Suppressor macrophage (primary cell): ENCODE data around the gene ZFAND4.
"Not testable (repeated sequence)": the region's sequence is repeated elsewhere in the genome, so short reads cannot be mapped to it uniquely, and the experiment has no call there.

Source experiments
- DNase-seq, 4 experiments: peaks; one replicate each; pipeline ENCODE4 v3.0.0-alpha.2; 2020 to 2022
- total RNA-seq, 17 experiments: gene quantifications; one replicate each; lab custom pipeline; 2026; ENCODE audit warnings: mixed read lengths in 6 of 17, inconsistent platforms in 3 of 17; lab: John Stamatoyannopoulos, UW

ZFAND4 gene
- 2.0 to 8.6 (median 4.7) reads per million in 17 experiments for total RNA-seq

DNA sequence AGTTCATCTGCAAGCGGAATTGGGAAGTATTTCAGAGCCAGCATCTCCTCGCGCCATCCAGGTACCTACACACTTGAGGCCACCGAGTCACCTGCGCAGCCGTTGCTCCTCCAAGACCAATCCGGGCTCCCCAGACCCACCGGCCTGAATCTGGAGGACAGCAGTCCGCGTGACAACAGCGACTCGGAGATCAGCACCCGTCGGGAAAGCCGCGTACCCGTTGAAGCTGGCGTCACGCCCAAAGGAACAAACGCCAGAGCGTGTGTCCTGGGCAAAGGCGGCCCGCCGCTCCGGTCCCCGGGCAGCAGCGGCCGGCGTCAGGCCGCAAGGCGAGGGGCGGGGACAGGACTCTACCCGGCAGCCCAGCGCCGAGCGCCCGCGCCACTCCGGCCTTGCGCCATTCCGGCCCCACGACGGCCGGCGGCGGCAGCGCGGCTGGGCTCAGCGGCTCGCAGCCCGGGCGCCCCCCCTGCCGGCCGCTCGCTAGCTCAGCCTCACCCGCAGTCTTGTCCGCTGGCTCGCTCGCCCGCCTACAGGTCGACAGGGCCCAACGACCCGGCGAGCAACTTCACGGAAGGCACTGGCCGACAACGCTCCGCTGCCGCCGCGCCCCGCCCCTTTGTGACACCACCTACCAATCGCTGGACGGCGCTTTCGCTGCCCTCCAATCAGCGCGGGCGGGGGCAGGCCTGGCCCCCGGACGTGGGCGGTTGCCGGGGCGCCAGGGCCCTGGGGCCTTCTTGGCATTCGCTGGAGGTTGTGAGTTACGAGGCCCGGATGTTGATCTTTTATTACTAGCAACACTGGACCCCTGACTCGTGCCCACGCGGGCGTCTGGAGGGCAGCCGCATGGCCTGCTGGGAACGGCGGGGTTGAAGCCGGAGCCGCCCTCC is at the start of gene ZFAND4:
TSS of gene ZFAND4 (minus strand) at position 592 of the 893 bp plus-strand sequence. CDS start 9,047 bp downstream, outside the sequence.
- DNase-seq: peak; percentile 96 to 98 (median 98)

DNA sequence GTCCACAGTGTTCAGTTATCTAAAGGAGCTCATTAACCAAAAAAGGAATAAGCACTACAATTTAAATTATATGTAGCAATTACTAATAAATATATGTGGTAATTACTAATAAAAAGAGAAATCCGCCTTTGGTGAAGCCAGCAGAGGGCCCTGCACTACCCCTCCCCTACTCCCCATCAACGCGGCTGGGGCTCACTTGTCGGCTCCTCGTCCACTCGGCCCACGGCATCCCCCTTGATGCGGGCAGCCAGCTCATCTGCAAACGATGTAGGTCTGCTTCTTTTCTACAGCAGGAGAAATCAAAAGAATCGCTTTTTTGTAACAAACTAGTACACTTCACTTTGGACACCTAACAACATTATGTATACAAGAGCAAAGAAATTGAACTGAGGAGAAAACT is 48.9 kb upstream of the ZFAND4 start:
- DNase-seq: not testable (repeated sequence)

DNA sequence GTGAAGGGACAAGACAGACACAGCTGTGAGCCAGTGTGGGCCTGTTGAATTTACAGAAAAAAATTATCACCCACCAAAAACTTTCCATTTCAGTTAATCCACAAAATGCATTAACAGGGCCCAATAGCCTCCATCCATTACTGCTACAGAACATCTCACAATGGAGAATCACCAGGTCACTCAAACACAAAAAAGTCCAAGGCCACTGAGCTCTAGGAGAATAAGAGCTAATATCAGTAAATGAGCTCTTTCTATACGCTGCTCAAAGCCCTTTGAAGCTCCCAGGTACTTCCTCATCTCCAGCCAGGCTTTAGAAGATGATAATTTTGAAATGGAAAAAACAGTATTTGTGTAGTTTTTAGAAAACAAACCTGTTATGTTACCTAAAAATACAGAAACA is 45.1 kb upstream of the ZFAND4 start:
- not testable (repeated sequence) for DNase-seq

DNA sequence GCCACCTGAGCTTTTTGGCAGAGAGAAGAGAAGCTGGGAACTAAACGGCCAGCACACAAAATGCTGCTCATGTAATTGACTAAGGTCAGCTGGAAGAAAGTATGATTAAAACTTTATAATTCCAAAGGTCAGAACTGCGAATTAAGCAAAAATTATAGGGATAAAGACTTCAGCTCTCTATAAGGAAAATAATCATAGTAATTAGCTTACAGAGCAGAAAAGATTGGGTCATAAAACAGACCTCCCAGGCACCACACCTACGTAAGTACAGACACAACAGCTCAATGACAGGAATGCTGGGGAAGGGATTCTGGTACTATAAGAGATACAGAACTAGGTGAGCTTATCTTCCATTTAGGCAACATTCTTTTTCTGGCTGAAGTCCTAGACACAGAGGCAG is 44.5 kb upstream of the ZFAND4 start:
- DNase-seq: not testable (repeated sequence)

DNA sequence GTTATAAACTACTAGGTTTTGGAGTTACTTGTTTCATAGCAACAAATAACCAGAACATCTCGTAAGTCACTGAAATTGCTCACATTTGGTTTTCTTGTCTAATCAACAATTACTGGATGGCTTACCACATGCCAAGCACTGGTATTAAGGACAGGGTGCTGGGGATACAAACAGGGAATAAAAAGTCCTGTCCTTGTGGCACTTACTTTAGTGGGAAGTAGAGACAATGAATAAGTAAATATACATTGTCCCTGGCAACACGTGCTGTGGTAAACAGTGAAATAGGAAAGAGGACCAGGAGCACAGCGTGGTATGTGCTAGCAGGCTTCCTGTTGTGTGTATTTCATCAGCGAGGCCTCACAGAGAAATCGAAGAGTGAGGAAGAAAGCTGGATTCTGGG is 38.7 kb upstream of the ZFAND4 start:
- DNase-seq: peak in 3 of 4 experiments; percentile 16 to 30 (median 24)

DNA sequence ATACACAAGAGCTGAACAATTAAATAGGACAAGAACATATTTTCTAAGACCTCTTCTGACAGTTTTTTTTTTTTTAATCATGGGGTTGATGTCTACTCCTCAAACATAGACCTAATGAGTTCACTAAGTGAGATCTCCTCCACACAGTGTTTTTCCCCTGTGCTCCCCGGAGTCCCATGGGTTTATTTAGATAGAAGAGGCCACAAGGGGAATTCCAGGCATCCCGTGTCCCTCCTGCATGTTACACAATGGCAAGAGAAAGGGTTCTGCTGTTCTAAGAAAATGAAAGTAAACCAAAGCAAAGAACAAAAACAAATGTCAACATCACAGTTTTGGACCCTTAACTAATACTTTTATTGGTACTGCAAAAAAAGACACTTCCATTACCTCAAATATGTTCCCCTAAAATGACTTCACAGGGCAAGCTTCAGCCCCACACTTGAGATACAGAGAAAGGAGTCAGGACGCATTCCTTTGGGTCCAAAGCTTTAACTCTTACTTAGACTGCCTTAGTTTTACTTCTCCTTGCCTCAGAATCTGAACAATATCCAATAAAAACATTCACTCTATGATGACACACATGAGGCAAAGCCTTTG is 37.7 kb upstream of the ZFAND4 start:
- peak in 3 of 4 experiments; percentile 11 to 23 (median 14) for DNase-seq

GRCh38 chr10:45678467-45678866 is 5.9 kb upstream of the ZFAND4 start:
- DNase-seq: not testable (repeated sequence)

GRCh38 chr10:45675388-45675787 is 2.8 kb upstream of the ZFAND4 start:
- DNase-seq: no peak

GRCh38 chr10:45673074-45673648 is 589 bp upstream of the ZFAND4 start:
- DNase-seq: peak in 1 of 4 experiments; percentile 2

DNA sequence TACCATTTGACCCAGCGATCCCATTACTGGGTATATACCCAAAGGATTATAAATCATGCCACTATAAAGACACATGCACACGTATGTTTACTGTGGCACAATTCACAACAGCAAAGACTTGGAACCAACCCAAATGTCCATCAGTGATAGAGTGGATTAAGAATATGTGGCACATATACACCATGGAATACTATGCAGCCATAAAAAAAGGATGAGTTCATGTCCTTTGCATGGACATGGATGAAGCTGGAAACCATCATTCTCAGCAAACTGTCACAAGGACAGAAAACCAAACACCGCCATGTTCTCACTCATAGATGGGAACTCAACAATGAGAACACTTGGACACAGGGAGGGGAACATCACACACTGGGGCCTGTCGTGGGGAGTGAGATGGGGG is 1.3 kb downstream of the ZFAND4 start:
- DNase-seq: not testable (repeated sequence)

DNA sequence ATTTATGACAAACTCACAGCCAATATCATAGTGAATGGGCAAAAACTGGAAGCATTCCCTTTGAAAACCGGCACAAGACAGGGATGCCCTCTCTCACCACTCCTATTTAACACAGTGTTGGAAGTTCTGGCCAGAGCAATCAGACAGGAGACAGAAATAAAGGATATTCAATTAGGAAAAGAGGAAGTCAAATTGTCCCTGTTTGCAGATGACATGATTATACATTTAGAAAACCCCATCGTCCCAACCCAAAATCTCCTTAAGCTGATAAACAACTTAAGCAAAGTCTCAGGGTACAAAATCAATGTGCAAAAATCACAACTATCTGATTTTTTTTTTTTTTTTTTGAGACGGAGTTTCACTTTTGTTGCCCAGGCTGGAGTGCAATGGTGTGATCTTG is 2.7 kb downstream of the ZFAND4 start:
- not testable (repeated sequence) for DNase-seq

DNA sequence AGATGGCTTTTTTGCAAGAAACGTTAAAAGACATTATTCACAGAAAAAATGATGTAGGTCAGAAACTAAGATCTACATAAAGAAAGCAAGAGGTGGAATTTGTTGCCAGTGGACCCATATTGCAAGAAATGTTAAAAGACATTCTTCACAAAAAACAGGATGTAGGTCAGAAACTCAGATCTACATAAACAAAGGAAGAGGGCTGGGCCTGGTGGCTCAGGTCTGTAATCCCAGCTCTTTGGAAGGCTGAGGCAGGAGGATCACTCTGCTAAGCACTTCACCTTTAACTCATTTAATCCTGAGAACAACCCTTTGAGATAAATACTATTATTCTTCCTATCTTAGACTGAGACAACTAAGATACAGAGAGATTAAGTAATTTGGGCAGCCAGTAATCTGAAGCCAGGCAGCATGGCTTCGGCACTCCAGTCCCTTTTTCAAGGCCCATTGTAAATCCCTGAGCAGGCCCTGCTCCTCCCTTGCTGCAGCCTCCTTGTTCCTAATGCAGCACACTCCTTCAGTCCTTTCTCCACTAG is 11.6 kb downstream of the ZFAND4 start:
- no peak for DNase-seq

DNA sequence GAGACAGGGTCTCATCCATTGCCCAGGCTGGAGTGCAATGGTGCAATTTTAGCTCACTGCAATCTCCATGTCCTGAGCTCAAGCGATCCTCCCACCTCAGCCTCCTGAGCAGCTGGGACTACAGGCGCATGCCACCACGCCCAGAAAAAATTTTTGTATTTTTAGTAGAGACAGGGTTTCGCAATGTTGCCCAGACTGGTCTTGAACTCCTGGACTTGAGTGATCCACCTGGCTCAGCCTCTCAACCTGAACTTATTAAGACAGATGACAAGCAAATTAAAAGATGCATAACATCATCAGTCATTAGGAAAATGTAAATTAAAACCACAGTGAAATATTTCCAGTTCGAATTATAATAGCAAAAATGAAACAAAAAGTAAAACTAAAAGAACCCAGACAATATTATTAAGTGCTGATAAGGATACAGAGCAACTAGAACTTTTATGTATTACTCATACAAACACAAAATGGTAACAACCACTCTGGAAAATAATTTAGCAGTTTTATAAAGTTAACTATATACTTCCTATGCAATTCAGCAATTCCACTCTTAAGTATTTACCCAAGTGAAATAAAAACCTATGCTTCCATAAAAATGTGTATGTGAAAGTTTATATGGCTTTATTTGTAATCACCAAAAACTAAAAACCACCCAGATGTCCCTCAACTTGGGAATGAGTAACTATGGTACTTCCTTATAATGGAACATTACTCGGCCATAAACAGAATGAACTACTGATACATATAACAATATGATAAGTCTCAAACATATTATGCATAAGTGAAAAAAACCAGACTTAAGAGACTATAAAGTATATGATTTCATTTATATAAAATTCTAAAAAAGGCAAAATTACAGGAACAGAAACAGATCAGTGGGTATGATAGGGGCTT is 15.3 kb downstream of the ZFAND4 start:
- DNase-seq: no peak

DNA sequence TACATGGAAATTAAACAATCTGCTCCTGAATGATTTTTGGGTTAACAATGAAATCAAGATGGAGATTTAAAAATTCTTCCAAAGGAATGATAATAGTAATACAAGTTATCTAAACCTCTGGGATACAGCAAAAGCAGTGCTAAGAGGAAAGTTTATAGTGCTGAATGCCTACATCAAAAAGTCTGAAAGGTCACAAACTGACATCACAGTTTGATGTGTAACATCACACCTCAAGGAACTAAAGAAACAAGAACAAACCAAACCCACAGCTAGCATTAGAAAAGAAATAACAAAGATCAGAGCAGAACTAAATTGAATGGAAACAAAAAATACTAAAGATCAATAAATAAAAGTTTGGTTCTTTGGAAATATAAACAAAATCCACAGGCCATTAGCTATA is 17.4 kb downstream of the ZFAND4 start:
- no peak for DNase-seq

- DNase-seq: not testable (repeated sequence)
Measured at GRCh38 chr10:45654753-45655141, 17.8 kb downstream of the ZFAND4 start.

DNA sequence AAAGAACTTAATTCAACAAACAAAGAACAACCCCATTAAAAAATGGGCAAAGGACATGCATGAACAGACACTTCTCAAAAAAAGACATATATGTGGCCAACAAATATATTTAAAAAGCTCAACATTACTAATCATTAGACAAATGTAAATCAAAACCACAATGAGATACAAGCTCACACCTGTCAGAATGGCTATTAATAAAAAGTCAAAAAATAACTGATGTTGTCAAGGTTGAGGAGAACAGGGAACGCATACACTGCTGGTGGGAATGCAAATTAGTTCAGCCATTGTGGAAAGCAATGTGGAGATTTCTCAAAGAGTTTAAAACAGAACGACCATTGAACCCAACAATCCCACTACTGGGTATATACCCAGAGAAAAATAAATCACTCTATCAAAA is 19.1 kb downstream of the ZFAND4 start:
- no peak for DNase-seq

DNA sequence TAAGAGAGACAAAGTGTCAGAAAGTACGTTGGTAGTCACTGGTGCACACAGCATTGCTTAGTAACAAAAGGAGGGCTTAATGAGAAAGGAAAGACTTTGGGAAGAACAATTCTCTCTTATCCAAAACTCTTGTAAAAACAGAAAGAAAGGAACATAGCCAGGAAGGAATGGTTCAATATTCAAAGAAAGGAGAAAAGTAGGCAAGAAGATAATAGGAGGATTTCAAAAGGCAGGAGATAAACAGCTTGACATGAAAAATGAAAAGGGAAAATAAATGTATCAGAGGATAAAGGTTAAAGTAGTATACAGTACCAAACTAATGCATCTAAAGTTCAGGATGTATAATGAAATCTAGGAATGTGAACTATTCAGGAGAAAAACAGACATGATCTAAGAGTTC is 20.1 kb downstream of the ZFAND4 start:
- no peak for DNase-seq

- no peak for DNase-seq
Measured at GRCh38 chr10:45649296-45649695, 23.3 kb downstream of the ZFAND4 start.

DNA sequence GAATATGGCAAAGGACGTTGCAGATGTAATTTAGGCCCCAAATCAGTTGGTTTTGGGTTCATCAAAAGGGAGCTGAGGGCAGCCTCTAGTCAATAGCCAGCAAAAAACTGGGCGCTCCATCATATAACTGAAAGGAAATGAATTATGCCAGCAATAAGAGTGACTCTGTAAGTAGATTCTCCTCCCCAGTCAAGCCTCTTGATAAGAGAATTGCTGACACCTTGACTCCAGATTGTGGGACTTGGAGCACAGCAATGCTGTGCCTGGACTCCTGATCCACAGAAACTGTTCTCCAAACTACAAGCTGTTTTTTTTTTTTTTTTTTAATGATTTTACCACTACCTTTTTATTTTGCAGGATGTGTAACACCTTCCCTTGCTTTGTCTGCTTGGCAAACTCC is 25.5 kb downstream of the ZFAND4 start:
- DNase-seq: no peak

- DNase-seq: no peak
Measured at GRCh38 chr10:45646384-45647050, 26.1 kb downstream of the ZFAND4 start.

DNA sequence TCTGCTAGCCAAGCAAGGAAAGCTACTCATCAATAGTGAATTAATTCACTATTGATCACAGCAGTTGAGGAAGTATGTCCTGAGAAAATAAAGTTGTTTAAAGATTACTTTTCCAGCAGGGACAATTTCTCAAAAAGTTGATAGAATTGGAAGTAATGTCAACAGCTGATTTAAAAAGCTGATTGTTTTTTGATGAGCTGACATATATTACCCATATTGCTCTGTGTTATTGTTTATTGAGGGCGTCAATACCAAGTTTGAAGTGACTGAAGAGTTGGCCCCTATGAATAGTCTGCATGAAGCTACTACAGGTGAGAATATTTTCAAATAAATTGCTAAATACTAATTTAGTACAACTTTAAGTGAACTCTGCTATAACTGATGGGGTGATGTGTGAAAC is 28.0 kb downstream of the ZFAND4 start:
- DNase-seq: no peak

- no peak for DNase-seq
Measured at GRCh38 chr10:45640941-45641340, 31.6 kb downstream of the ZFAND4 start.
